Endometrial microvascular endothelial cells (primary cell): Measurements from ENCODE around the gene AATF. TPM values are rescaled to one million over a fixed set of nuclear protein-coding genes. Genes with fewer than 3 reads are reported as not detected.

ENCODE experiments used
- in situ Hi-C: cut with HindIII; loops from 2 replicates; pipeline ENCODE4 v1.10.0; 2017; ENCODE audit warnings: low sequenced_read_pairs, low pct_unique_long_range_greater_than_20kb; ENCODE audit errors: inconsistent ontology term
- total RNA-seq: library from RNA; depleted of rRNA; stranded (reverse); fragments of >200 nt; gene quantifications from one replicate; pipeline ENCODE4 v1.2.3, GENCODE V29; 2015; ENCODE audit errors: inconsistent ontology term

The AATF gene
- total RNA-seq, 1 donor from 2014 or later, result 37.2 TPM

- in situ Hi-C loops, result no loop called here
Observed at GRCh38 chr17:36929851-36930582, 18.7 kb upstream of the AATF start.

GRCh38 chr17:36930583-36930900, 18.2 kb upstream of the AATF start:
- in situ Hi-C loops, result no loop called here

- in situ Hi-C loops, result no loop called here
Observed at GRCh38 chr17:36931096-36931696, 17.6 kb upstream of the AATF start.

- in situ Hi-C loops, result no loop called here
Observed at GRCh38 chr17:36931697-36932382, 16.9 kb upstream of the AATF start.

GRCh38 chr17:36932383-36932693, 16.4 kb upstream of the AATF start:
- in situ Hi-C loops, result no loop called here

- in situ Hi-C loops, result no loop called here
Observed at GRCh38 chr17:36932694-36933511, 15.9 kb upstream of the AATF start.

GRCh38 chr17:36933512-36934143, 15.1 kb upstream of the AATF start:
- in situ Hi-C loops, result no loop called here

GRCh38 chr17:36934144-36934691, 14.5 kb upstream of the AATF start:
- in situ Hi-C loops, result no loop called here

GRCh38 chr17:36934692-36935630, 13.8 kb upstream of the AATF start:
- in situ Hi-C loops, result no loop called here

GRCh38 chr17:36935671-36936454, 12.9 kb upstream of the AATF start:
- in situ Hi-C loops, result no loop called here

- in situ Hi-C loops, result no loop called here
Observed at GRCh38 chr17:36936455-36937000, 12.2 kb upstream of the AATF start.

GRCh38 chr17:36937001-36937958, 11.5 kb upstream of the AATF start, which contains the start of gene LHX1:
LHX1 (plus strand) TSS chr17:36937475; CDS start chr17:36938198, 723 bp downstream.
- in situ Hi-C loops, result no loop called here

GRCh38 chr17:36937959-36938565, 10.7 kb upstream of the AATF start:
- in situ Hi-C loops, result no loop called here

- in situ Hi-C loops, result no loop called here
Observed at GRCh38 chr17:36938566-36939051, 10.1 kb upstream of the AATF start.

- in situ Hi-C loops, result no loop called here
Observed at GRCh38 chr17:36939052-36939801, 9.5 kb upstream of the AATF start.
